SK-N-SH treated with all-trans-retinoic acid at 6 μM for 48 hours (cell line): ENCODE results near the gene DPAGT1.

ENCODE experiments used
- ATAC-seq: fragments of 200-7000 bp; cut with Tn5 transposase; 3 replicates; pipeline ENCODE4 v1.9.1; 2020; ENCODE audit warnings: mild to moderate bottlenecking, moderate library complexity
- ARNTL ChIP-seq: fragments of 450-650 bp; formaldehyde crosslinking; IDR thresholded peaks from 2 replicates; pipeline ENCODE4 v1.5.0; 2020; ENCODE audit warnings: low read depth, mild to moderate bottlenecking, moderate library complexity, borderline replicate concordance
- BACH2 ChIP-seq: fragments of 250-450 bp; sonication (Bioruptor Pico); IDR thresholded peaks from 2 replicates; pipeline ENCODE4 v1.9.0; 2021; ENCODE audit warnings: mild to moderate bottlenecking, borderline replicate concordance
- CSRNP3 ChIP-seq: fragments of 250-450 bp; sonication (Bioruptor Pico); IDR thresholded peaks from 2 replicates; pipeline ENCODE4 v1.5.1; 2021; ENCODE audit warnings: mild to moderate bottlenecking, moderate library complexity
- ESRRG ChIP-seq: fragments of 250-450 bp; sonication (Bioruptor Pico); IDR thresholded peaks from 2 replicates; pipeline ENCODE4 v1.6.1; 2021; ENCODE audit warnings: mild to moderate bottlenecking
- GLIS3 ChIP-seq: fragments of 250-450 bp; sonication (Bioruptor Pico); IDR thresholded peaks from 2 replicates; pipeline ENCODE4 v1.5.0; 2020; ENCODE audit warnings: mild to moderate bottlenecking, moderate library complexity
- ISL1 ChIP-seq: fragments of 250-450 bp; sonication (Bioruptor Pico); IDR thresholded peaks from 2 replicates; pipeline ENCODE4 v2.1.2; 2022; ENCODE audit warnings: mild to moderate bottlenecking, moderate library complexity
- OSR1 ChIP-seq: fragments of 250-450 bp; sonication (Bioruptor Pico); IDR thresholded peaks from 2 replicates; pipeline ENCODE4 v1.8.0; 2022; ENCODE audit warnings: moderate library complexity, mild to moderate bottlenecking, inconsistent platforms
- PATZ1 ChIP-seq: fragments of 250-450 bp; sonication (Bioruptor Pico); IDR thresholded peaks from 2 replicates; pipeline ENCODE4 v1.8.0; 2020; ENCODE audit warnings: mild to moderate bottlenecking, moderate library complexity, borderline replicate concordance
- PPARA ChIP-seq: fragments of 250-450 bp; sonication (Bioruptor Pico); IDR thresholded peaks from 2 replicates; pipeline ENCODE4 v1.5.0; 2020; ENCODE audit warnings: mild to moderate bottlenecking, borderline replicate concordance
- SNAI2 ChIP-seq: fragments of 250-450 bp; sonication (Bioruptor Pico); IDR thresholded peaks from 2 replicates; pipeline ENCODE4 v1.5.0; 2020; ENCODE audit warnings: mild to moderate bottlenecking, moderate library complexity
- TCF4 ChIP-seq: fragments of 250-450 bp; sonication (Bioruptor Pico); IDR thresholded peaks from 2 replicates; pipeline ENCODE4 v1.8.0; 2021; ENCODE audit warnings: mild to moderate bottlenecking, moderate library complexity, borderline replicate concordance
- TOX ChIP-seq: fragments of 250-450 bp; sonication (Bioruptor Pico); IDR thresholded peaks from 2 replicates; pipeline ENCODE4 v1.8.0; 2021; ENCODE audit warnings: mild to moderate bottlenecking, moderate library complexity, borderline replicate concordance
- ZC3H10 ChIP-seq: fragments of 250-450 bp; sonication (Bioruptor Pico); IDR thresholded peaks from 2 replicates; pipeline ENCODE4 v1.5.1; 2021; ENCODE audit warnings: mild to moderate bottlenecking, moderate library complexity
- ZFP3 ChIP-seq: fragments of 250-450 bp; sonication (Bioruptor Pico); IDR thresholded peaks from 2 replicates; pipeline ENCODE4 v1.5.0; 2020; ENCODE audit warnings: mild to moderate bottlenecking, moderate library complexity
- ZNF565 ChIP-seq: fragments of 450-650 bp; formaldehyde crosslinking; conservative IDR thresholded peaks from 2 replicates; pipeline ENCODE4 v1.5.0; 2020; ENCODE audit warnings: low read depth, mild to moderate bottlenecking, moderate library complexity
- ZNF70 ChIP-seq: fragments of 450-650 bp; formaldehyde crosslinking; IDR thresholded peaks from 2 replicates; pipeline ENCODE4 v1.5.0; 2020; ENCODE audit warnings: mild to moderate bottlenecking, moderate library complexity
- ZNF8 ChIP-seq: fragments of 450-650 bp; formaldehyde crosslinking; IDR thresholded peaks from 2 replicates; pipeline ENCODE4 v1.5.0; 2020; ENCODE audit warnings: mild to moderate bottlenecking, moderate library complexity

The DPAGT1 gene

GRCh38 chr11:119117004-119117706 is 15.5 kb upstream of the DPAGT1 start:
- no peak for TF ChIP-seq ARNTL (CRISPR knock-in tag)
- no peak for TF ChIP-seq ISL1 (CRISPR knock-in tag)
- no peak for TF ChIP-seq BACH2 (CRISPR knock-in tag)
- no peak for TF ChIP-seq GLIS3 (CRISPR knock-in tag)
- TF ChIP-seq PPARA (CRISPR knock-in tag), result no peak
- TF ChIP-seq PATZ1 (CRISPR knock-in tag), result no peak
- no peak for TF ChIP-seq ZNF70 (CRISPR knock-in tag)
- TF ChIP-seq TCF4 (CRISPR knock-in tag), result no peak
- no peak for TF ChIP-seq ZNF565 (CRISPR knock-in tag)
- TF ChIP-seq ESRRG (CRISPR knock-in tag), result no peak
- no peak for TF ChIP-seq ZFP3 (CRISPR knock-in tag)
- no peak for ATAC-seq

- no peak for ATAC-seq
Observed at GRCh38 chr11:119116601-119117000, 14.9 kb upstream of the DPAGT1 start.

GRCh38 chr11:119116235-119116594 is 14.6 kb upstream of the DPAGT1 start:
- TF ChIP-seq OSR1 (CRISPR knock-in tag), result no peak
- no peak for TF ChIP-seq PATZ1 (CRISPR knock-in tag)
- TF ChIP-seq CSRNP3 (CRISPR knock-in tag), result no peak
- TF ChIP-seq SNAI2 (CRISPR knock-in tag), result no peak
- ATAC-seq, result no peak

More at GRCh38 chr11:119116601-119117000, 14.9 kb upstream of the DPAGT1 start:
- TF ChIP-seq ARNTL (CRISPR knock-in tag), result no peak

- ATAC-seq, result no peak
- TF ChIP-seq SNAI2 (CRISPR knock-in tag), result no peak
Observed at GRCh38 chr11:119115484-119116234, 14.0 kb upstream of the DPAGT1 start.

- TF ChIP-seq GLIS3 (CRISPR knock-in tag), result no peak
- TF ChIP-seq ZNF8, result no peak
- no peak for TF ChIP-seq ISL1 (CRISPR knock-in tag)
- TF ChIP-seq ZNF70 (CRISPR knock-in tag), result no peak
- TF ChIP-seq PPARA (CRISPR knock-in tag), result no peak
- no peak for TF ChIP-seq ZFP3 (CRISPR knock-in tag)
- no peak for TF ChIP-seq TOX
- TF ChIP-seq CSRNP3 (CRISPR knock-in tag), result no peak
- no peak for TF ChIP-seq ZNF565 (CRISPR knock-in tag)
- no peak for TF ChIP-seq PATZ1 (CRISPR knock-in tag)
- TF ChIP-seq ZC3H10 (CRISPR knock-in tag), result no peak
- no peak for TF ChIP-seq OSR1 (CRISPR knock-in tag)
- TF ChIP-seq SNAI2 (CRISPR knock-in tag), result no peak
- TF ChIP-seq ARNTL (CRISPR knock-in tag), result no peak
- no peak for ATAC-seq
Observed at GRCh38 chr11:119114351-119114750, 12.7 kb upstream of the DPAGT1 start.
